H1 (cell line): ENCODE data around the gene PALD1. TPM values are rescaled to one million over a fixed set of nuclear protein-coding genes. Genes with fewer than 3 reads are reported as not detected.

Experiments used
- CTCF ChIA-PET: fragments of 300-600 bp; sonication (Branson Sonifier 250); formaldehyde crosslinking; loops from one replicate; lab custom pipeline; 2021; ENCODE audit not compliant: partially characterized antibody; lab: Charles Lee
- POLR2A ChIA-PET: fragments of 300-600 bp; sonication (Branson Sonifier 250); formaldehyde crosslinking; loops from one replicate; lab custom pipeline; 2021; ENCODE audit warnings: inconsistent platforms; ENCODE audit not compliant: partially characterized antibody; lab: Charles Lee
- DNase-seq, 2 experiments: peaks; one replicate each; pipeline versions ENCODE4 v3.0.0 to v3.0.0-alpha.2; 2010 to 2022; ENCODE audit warnings: low spot score in 2 of 2, low read depth in 1 of 2, mixed read lengths in 1 of 2
- FAIRE-seq: peaks from 2 replicates; lab custom pipeline; 2011; peaks lifted over from hg19 to GRCh38; lab: Jason Lieb, UNC
- H2AFZ ChIP-seq: 2 replicates; pipeline ENCODE4 v1.8.1; 2012; ENCODE audit warnings: low read length, inconsistent platforms
- H2AK5ac ChIP-seq: 2 replicates; pipeline ENCODE4 v1.6.1; 2013; ENCODE audit warnings: low read depth, low read length
- H2BK120ac ChIP-seq: replicated peaks from 2 replicates; pipeline ENCODE3; 2013; ENCODE audit warnings: low read depth, low read length, inconsistent platforms
- H2BK12ac ChIP-seq: 2 replicates; pipeline ENCODE4 v1.6.1; 2013; ENCODE audit warnings: low read depth, low read length
- H2BK15ac ChIP-seq: 2 replicates; pipeline ENCODE4 v1.6.1; 2013; ENCODE audit warnings: low read length
- H2BK20ac ChIP-seq: 2 replicates; pipeline ENCODE4 v1.6.1; 2013; ENCODE audit warnings: low read length
- H2BK5ac ChIP-seq: 2 replicates; pipeline ENCODE4 v1.6.1; 2013; ENCODE audit warnings: low read depth, low read length
- H3K14ac ChIP-seq: 2 replicates; pipeline ENCODE4 v1.6.1; 2013; ENCODE audit warnings: inconsistent platforms; ENCODE audit not compliant: insufficient read length
- H3K18ac ChIP-seq: 2 replicates; pipeline ENCODE4 v1.6.1; 2013; ENCODE audit warnings: low read length; ENCODE audit errors: extremely low read depth
- H3K23ac ChIP-seq: 2 replicates; pipeline ENCODE4 v1.6.1; 2013; ENCODE audit warnings: inconsistent platforms; ENCODE audit not compliant: insufficient read length
- H3K23me2 ChIP-seq: 2 replicates; pipeline ENCODE4 v1.6.1; 2013; ENCODE audit warnings: low read depth, low read length
- H3K27ac ChIP-seq: 2 replicates; pipeline ENCODE4 v1.6.1; 2011; ENCODE audit warnings: low read depth, low read length, inconsistent platforms
- H3K27me3 ChIP-seq, 4 experiments: replicated peaks in 1 of 4; 1 replicate in 1 of 4; 2 replicates in 3 of 4; pipeline versions ENCODE4 v1.6.1 to v1.8.1; 2011 to 2013; ENCODE audit warnings: low read length in 3 of 4, mild to moderate bottlenecking in 3 of 4, inconsistent platforms in 2 of 4, mixed read lengths in 2 of 4, moderate library complexity in 1 of 4; ENCODE audit not compliant: control insufficient read depth in 3 of 4, insufficient read depth in 3 of 4; ENCODE audit errors: extremely low read depth in 1 of 4
- H3K36me3 ChIP-seq, 4 experiments: 2 replicates each; pipeline versions ENCODE4 v1.6.1 to v1.8.1; 2011 to 2013; ENCODE audit warnings: mild to moderate bottlenecking in 4 of 4, low read length in 3 of 4, moderate library complexity in 2 of 4, control low read depth in 1 of 4, inconsistent platforms in 1 of 4; ENCODE audit not compliant: insufficient read depth in 4 of 4, control insufficient read depth in 2 of 4
- H3K4ac ChIP-seq: replicated peaks from 2 replicates; pipeline ENCODE3; 2013; ENCODE audit warnings: low read length, low read depth, mixed read lengths, inconsistent platforms; ENCODE audit not compliant: insufficient read length
- H3K4me1 ChIP-seq, 4 experiments: replicated peaks in 1 of 4; 1 replicate in 1 of 4; 2 replicates in 3 of 4; pipeline versions ENCODE4 v1.6.1 to v1.8.1; 2011 to 2013; ENCODE audit warnings: low read length in 3 of 4, inconsistent platforms in 2 of 4, mixed read lengths in 1 of 4; ENCODE audit not compliant: insufficient read depth in 4 of 4, control insufficient read depth in 3 of 4
- H3K4me2 ChIP-seq, 2 experiments: 2 replicates each; pipeline versions ENCODE4 v1.6.1 to v1.8.1; 2011 to 2013; ENCODE audit warnings: low read depth in 2 of 2, low read length in 2 of 2, control low read depth in 1 of 2, inconsistent platforms in 1 of 2, mild to moderate bottlenecking in 1 of 2; ENCODE audit not compliant: insufficient read depth in 1 of 2
- H3K4me3 ChIP-seq, 4 experiments: fragments of 200-600, 300-600 bp in 1 of 4; sonication (generic), shearing (Covaris generic), sonication (Bioruptor Twin) in 1 of 4; 2 replicates each; pipeline versions ENCODE4 v1.5.1 to v1.8.1; 2011 to 2016; ENCODE audit warnings: low read length in 4 of 4, low read depth in 3 of 4, control low read depth in 2 of 4, inconsistent platforms in 2 of 4, mild to moderate bottlenecking in 2 of 4, mixed read lengths in 1 of 4, moderate library complexity in 1 of 4; ENCODE audit not compliant: insufficient read depth in 2 of 4; ENCODE audit errors: extremely low read depth in 1 of 4
- H3K56ac ChIP-seq: replicated peaks from 2 replicates; pipeline ENCODE3; 2013; ENCODE audit warnings: low read depth, mild to moderate bottlenecking, mixed read lengths, low read length, inconsistent platforms; ENCODE audit not compliant: insufficient read length
- H3K79me1 ChIP-seq: 2 replicates; pipeline ENCODE4 v1.6.1; 2013; ENCODE audit warnings: low read depth, low read length, control low read depth
- H3K79me2 ChIP-seq, 2 experiments: 2 replicates each; pipeline versions ENCODE4 v1.6.1 to v1.8.1; 2012 to 2013; ENCODE audit warnings: low read length in 2 of 2, mild to moderate bottlenecking in 2 of 2, inconsistent platforms in 1 of 2; ENCODE audit not compliant: insufficient read depth in 2 of 2, control insufficient read depth in 1 of 2
- H3K9ac ChIP-seq, 4 experiments: replicated peaks in 1 of 4; 1 replicate in 1 of 4; 2 replicates in 3 of 4; pipeline versions ENCODE4 v1.6.1 to v1.8.1; 2011 to 2013; ENCODE audit warnings: low read depth in 3 of 4, low read length in 3 of 4, control low read depth in 2 of 4, mild to moderate bottlenecking in 2 of 4, moderate library complexity in 2 of 4, inconsistent platforms in 1 of 4; ENCODE audit errors: extremely low read depth in 1 of 4
- H3K9me3 ChIP-seq, 2 experiments: 2 replicates each; pipeline versions ENCODE4 v1.6.1 to v1.8.1; 2012 to 2013; ENCODE audit warnings: mild to moderate bottlenecking in 2 of 2, moderate library complexity in 2 of 2, control low read depth in 1 of 2, inconsistent platforms in 1 of 2, low read depth in 1 of 2, low read length in 1 of 2, mixed read lengths in 1 of 2; ENCODE audit not compliant: insufficient read depth in 2 of 2
- H4K20me1 ChIP-seq, 2 experiments: replicated peaks in 1 of 2; 2 replicates each; pipeline versions ENCODE3 to v1.8.1; 2011 to 2013; ENCODE audit warnings: inconsistent platforms in 2 of 2, low read length in 2 of 2, mild to moderate bottlenecking in 1 of 2; ENCODE audit not compliant: insufficient read depth in 2 of 2, control insufficient read depth in 1 of 2
- H4K5ac ChIP-seq: 2 replicates; pipeline ENCODE4 v1.6.1; 2013; ENCODE audit warnings: low read length, low read depth, mixed read lengths, inconsistent platforms; ENCODE audit not compliant: insufficient read length
- H4K8ac ChIP-seq: 2 replicates; pipeline ENCODE4 v1.8.0; 2013; ENCODE audit warnings: mild to moderate bottlenecking, moderate library complexity, low read length, inconsistent platforms; ENCODE audit not compliant: insufficient read depth; ENCODE audit errors: extremely low read depth
- H4K91ac ChIP-seq: replicated peaks from 2 replicates; pipeline ENCODE3; 2013; ENCODE audit warnings: low read length, mixed read lengths, inconsistent platforms; ENCODE audit not compliant: insufficient read length
- CTBP2 ChIP-seq: IDR thresholded peaks from 2 replicates; pipeline ENCODE4 v1.7.0; 2011; ENCODE audit warnings: borderline replicate concordance, mild to moderate bottlenecking, moderate library complexity, mixed read lengths, low read length; ENCODE audit not compliant: insufficient read depth, insufficient read length
- EGR1 ChIP-seq: IDR thresholded peaks from 2 replicates; pipeline ENCODE4 v1.6.1; 2011; ENCODE audit warnings: low read depth, low read length, borderline replicate concordance
- EP300 ChIP-seq, 2 experiments: IDR thresholded peaks; 1 replicate in 1 of 2; 2 replicates in 1 of 2; pipeline ENCODE4 v1.6.1; 2011 to 2012; ENCODE audit warnings: low read depth in 2 of 2, low read length in 2 of 2, mild to moderate bottlenecking in 2 of 2, borderline replicate concordance in 1 of 2, inconsistent platforms in 1 of 2, moderate library complexity in 1 of 2
- HDAC6 ChIP-seq: IDR thresholded peaks from one replicate; pipeline ENCODE4 v1.7.1; 2012; ENCODE audit warnings: low read depth, mild to moderate bottlenecking, inconsistent platforms, low read length, moderate library complexity
- YY1 ChIP-seq: IDR thresholded peaks from 2 replicates; pipeline ENCODE4 v1.6.1; 2011; ENCODE audit warnings: low read depth, mild to moderate bottlenecking, low read length
- WGBS, 2 experiments: shearing (Covaris generic) in 1 of 2; methylation state at CpG; one replicate each; pipeline versions ENCODE4 v1.1.6 to v1.1.7; 2013 to 2015; ENCODE audit warnings: low lambda C conversion rate in 2 of 2, mixed read lengths in 2 of 2, inconsistent platforms in 1 of 2, low coverage in 1 of 2, missing lambda C conversion rate in 1 of 2; ENCODE audit not compliant: insufficient replicate concordance in 2 of 2, insufficient coverage in 1 of 2, insufficient read length in 1 of 2; ENCODE audit errors: extremely low coverage in 1 of 2, missing lambda C conversion rate in 1 of 2; 5-methylcytosine and 5-hydroxymethylcytosine counted together
- polyA plus RNA-seq, 7 experiments: library from polyadenylated mRNA; depleted of rRNA in 3 of 7; stranded (reverse) in 5 of 7; unstranded in 2 of 7; fragments of >200 nt in 5 of 7; fragments of 200-250 nt in 2 of 7; gene quantifications; 1 replicate in 5 of 7; 2 replicates in 1 of 7; 4 replicates in 1 of 7; pipeline versions ENCODE4 v1.2.1 to v1.2.3, GENCODE V29; 2011 to 2013; ENCODE audit warnings: missing spikeins in 2 of 7, mixed read lengths in 2 of 7
- total RNA-seq: library from RNA; stranded (reverse); fragmentation: NEBNext Ultra II Directional; extraction: Animal tissue kit (Norgen Biotek cat#: 25700); gene quantifications from 2 replicates; pipeline ENCODE4 v1.2.1, GENCODE V29; 2021

Gene PALD1
- total and polyA plus RNA-seq, 2 of the 8 experiments (the other 6 are each of a cell fraction or from before 2014, with no cell fraction given), result 13.3 to 32.8 TPM

- no peak overlapping the region; the same call in 1 of the 2 replicates for H2BK5ac ChIP-seq
- H3K36me3 ChIP-seq, result peaks cover 0 to 2% (median 0%) of the 10 kb centered on the region in 4 experiments; a peak in 1 of 8 replicates
- no peak overlapping the region for H4K91ac ChIP-seq
- peaks cover 9% of the 10 kb centered on the region; the same call in 1 of the 2 replicates for H3K23me2 ChIP-seq
- H3K79me1 ChIP-seq, result peaks cover 6% of the 10 kb centered on the region
- peaks cover 0 to 7% of the 10 kb centered on the region in 2 experiments for H4K20me1 ChIP-seq
- no peak overlapping the region for H3K18ac ChIP-seq
- no peak overlapping the region for H4K5ac ChIP-seq
- H2AK5ac ChIP-seq, result no peak overlapping the region
- DNase-seq, result no peak
- no peak overlapping the region; the same call in 1 of the 2 replicates for H2BK15ac ChIP-seq
- H2BK20ac ChIP-seq, result no peak overlapping the region; the same call in 1 of the 2 replicates
- no peak for FAIRE-seq
- no peak overlapping the region for H2BK12ac ChIP-seq
- no peak overlapping the region for H3K9ac ChIP-seq
- H2BK120ac ChIP-seq, result no peak overlapping the region
- H3K4me3 ChIP-seq, result no peak overlapping the region
- H3K4me2 ChIP-seq, result no peak overlapping the region
- ChIA-PET POLR2A (interaction anchor here (1.3 kb wide), 1 partner anchor 10 kb away, joined by 3 read pairs; no protein-coding TSS in a partner anchor), CTCF (interaction anchor here (0.6 to 43.0 kb wide), 5 partner anchors 22 to 526 kb away, joined by 3 to 908 read pairs (median 3); no protein-coding TSS in a partner anchor)
- H2AFZ ChIP-seq, result no peak overlapping the region
- no peaks in the 10 kb centered on the region for H3K9me3 ChIP-seq
- 88% methylated on average over 8 of the region's 8 CpGs; no CpG with 5 or more reads in 1 of the 2 experiments for WGBS, 2 experiments
- H3K79me2 ChIP-seq, result peaks cover 0 to 25% of the 10 kb centered on the region in 2 experiments; a peak in 3 of 4 replicates
- H3K4me1 ChIP-seq, result peaks cover 3 to 15% (median 12%) of the 10 kb centered on the region in 4 experiments; a peak in 6 of 7 replicates
- H3K27me3 ChIP-seq, result peaks cover 0 to 2% (median 0%) of the 10 kb centered on the region in 4 experiments; a peak in 1 of 7 replicates
- no peak overlapping the region for H3K4ac ChIP-seq
- no peak overlapping the region for H3K27ac ChIP-seq
- no peak for TF ChIP-seq YY1
- no peak for TF ChIP-seq CTBP2
- no peak for TF ChIP-seq EGR1
- no peak for TF ChIP-seq HDAC6
- no peak for TF ChIP-seq EP300 (IDR thresholded peaks at IDR 0.05; ENCODE audit: borderline replicate concordance in 1 of 2, low read depth in 2 of 2, low read length in 2 of 2)
- H3K14ac ChIP-seq, result no peak overlapping the region
- H3K56ac ChIP-seq, result no peak overlapping the region
- no peak overlapping the region for H3K23ac ChIP-seq
- no peak overlapping the region; the same call in 1 of the 2 replicates for H4K8ac ChIP-seq
Observed at GRCh38 chr10:70482982-70483760, 4.6 kb downstream of the PALD1 start.
